GM21390 (cell line): ENCODE data around the gene CORO1A.
"Not testable (repeated sequence)": the region's sequence is repeated elsewhere in the genome, so short reads cannot be mapped to it uniquely, and the experiment has no call there.

Experiments used
- ATAC-seq: cut with Tn5 transposase; IDR thresholded peaks from one replicate; pipeline ENCODE4 v1.9.1; 2021; ENCODE audit not compliant: unreplicated experiment

CORO1A gene

GRCh38 chr16:30199608-30200343 is 16.4 kb downstream of the CORO1A start:
- not testable (repeated sequence) for ATAC-seq

DNA sequence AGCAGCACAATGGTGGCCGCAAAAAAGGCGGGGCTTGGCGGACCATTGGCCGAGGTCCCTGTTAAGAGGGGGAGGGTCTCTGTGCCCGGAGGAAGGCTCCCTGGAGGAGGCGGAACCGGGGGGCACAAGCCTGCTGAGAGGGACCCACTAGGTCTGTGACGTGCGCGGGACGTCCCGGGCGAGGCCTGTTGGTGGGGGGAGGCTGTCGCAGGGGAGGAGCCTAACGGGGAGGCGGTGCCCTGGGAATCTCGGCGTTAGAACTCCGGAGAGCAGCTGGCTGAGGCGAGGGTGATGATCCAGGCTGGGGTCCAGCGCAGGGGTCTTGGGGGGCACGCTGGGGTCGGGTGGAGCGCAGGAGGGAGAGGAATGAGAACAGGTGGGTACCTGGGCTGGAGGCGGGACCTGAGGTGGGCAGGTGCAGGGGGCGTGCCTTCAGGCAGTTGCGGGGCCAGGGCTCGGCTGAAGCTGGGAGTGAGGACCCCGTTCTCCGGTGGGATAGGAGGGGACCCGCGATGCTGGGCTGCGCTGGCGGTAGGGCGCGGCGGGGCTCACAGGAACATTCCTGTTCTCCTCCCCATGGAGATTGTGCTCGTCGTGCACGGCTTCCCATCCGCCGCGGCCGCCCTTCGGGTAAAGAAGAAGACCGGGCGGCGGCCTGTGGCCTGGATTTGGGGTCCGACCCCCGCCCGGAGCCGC is 22.3 kb downstream of the CORO1A start:
- not testable (repeated sequence) for ATAC-seq

- ATAC-seq = not testable (repeated sequence)
Measured at GRCh38 chr16:30206252-30206651, 22.9 kb downstream of the CORO1A start.

DNA sequence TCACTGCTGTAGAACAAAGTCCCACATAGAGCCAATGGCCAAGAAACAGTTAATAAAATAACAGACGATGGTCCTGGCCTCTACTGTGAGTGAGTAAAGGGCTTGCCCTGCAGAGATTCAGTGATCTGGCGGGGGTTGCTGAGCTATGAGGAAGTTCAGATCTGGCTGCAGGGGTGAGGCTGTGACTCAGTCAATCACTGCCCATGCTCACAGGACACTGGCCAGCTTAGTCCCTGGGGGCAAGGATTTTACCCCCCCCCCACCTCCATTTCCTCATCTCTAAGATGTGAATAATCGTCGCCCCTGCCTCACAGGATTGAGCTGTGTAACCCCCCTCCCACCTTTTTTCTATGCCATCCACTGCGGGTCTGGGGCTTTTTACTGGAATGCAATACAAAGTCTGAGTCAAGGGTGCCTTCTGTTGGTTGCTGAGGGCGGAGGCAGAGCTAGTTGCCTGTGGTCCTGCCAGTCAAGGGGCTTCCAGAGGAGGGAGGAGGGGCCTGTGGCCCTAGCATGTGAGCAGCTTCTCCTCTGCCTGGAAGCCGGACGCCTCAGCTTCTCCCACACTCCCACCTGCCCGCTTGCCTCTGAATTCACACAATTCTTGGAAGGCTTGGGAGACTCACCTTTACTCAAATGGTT is 23.8 kb downstream of the CORO1A start:
- not testable (repeated sequence) for ATAC-seq

DNA sequence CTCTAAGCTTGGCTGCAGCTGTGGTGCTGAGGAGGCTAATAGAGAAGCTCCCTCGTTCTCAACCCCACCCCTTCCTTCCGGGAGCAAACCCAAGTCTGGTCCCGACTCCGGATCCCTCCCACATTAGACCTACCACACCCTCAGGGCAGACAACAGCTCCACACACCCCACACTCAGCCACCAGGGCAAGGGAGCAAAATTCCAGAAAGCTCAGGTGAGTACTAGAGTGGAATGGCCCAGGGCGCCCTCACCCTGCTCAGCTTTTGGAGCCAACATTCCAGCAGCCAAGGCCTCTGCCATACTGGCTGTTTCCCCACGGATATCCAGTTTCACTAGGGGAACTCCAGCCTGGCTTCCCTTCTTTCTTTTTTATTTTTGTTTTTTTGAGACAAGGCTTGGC is 25.6 kb downstream of the CORO1A start:
- not testable (repeated sequence) for ATAC-seq

DNA sequence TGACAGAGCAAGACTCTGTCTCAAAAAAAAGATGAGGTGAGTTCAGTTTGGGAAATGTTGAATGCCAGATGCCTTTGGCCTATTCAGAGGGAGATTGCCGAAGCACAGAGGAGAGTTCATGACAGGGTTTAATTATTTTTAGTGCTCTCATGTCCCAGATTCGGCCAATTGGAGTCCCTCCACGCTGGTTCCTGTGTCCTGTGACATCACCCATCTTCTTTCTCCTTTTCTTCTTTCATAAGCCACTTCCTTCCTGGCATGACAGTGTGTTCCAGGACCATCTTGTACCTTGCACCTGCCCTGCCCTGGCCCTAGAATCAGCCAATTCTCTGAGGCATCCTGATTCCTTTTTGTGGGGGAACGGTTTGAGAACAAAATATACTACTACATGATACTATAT is 28.0 kb downstream of the CORO1A start:
- not testable (repeated sequence) for ATAC-seq

DNA sequence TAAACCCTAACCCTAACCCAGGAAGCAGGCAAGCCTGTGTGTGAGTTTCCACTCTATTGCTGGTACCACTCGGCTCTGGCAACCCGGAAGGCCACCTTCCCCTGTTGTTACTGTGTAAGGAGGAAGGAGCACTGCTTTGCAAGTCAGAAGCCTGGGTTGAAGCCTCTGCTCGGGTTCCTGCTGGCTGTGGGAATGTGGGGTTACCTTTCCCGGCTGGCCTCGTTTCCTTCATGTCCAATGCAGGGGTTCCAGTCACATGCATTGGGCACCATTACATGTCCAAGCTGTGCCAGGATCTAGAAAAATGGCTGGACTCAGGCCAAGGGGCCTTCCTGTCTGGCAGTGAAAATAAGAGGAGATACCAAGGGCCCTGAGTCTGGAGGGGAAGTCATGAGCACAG is 33.7 kb downstream of the CORO1A start:
- not testable (repeated sequence) for ATAC-seq
